ENCODE results near the gene DCAF7.
A peak's percentile ranks its signal among the peaks of the same experiment; 100 is the strongest.

The DCAF7 gene

DNA sequence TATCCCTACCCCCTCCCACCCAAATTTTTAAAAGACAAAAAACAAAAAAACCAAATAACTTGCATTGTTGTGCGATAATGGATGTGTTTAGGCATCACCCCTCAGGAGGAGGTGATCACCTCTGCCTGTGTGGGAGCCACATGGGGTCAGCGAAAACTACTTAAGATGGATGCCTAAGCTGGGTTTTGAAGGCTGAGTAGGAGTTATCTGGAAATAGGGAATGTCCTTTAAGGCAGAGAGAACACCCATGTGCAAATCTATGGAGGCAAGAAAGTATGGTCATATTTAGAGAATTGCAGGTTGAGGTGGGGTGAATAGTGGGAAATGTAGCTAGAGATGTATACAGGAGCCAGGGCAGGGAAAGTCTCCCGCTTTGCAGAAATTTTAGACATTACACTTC, 44.9 kb downstream of the DCAF7 start:
- no peak for DNase-seq

DNA sequence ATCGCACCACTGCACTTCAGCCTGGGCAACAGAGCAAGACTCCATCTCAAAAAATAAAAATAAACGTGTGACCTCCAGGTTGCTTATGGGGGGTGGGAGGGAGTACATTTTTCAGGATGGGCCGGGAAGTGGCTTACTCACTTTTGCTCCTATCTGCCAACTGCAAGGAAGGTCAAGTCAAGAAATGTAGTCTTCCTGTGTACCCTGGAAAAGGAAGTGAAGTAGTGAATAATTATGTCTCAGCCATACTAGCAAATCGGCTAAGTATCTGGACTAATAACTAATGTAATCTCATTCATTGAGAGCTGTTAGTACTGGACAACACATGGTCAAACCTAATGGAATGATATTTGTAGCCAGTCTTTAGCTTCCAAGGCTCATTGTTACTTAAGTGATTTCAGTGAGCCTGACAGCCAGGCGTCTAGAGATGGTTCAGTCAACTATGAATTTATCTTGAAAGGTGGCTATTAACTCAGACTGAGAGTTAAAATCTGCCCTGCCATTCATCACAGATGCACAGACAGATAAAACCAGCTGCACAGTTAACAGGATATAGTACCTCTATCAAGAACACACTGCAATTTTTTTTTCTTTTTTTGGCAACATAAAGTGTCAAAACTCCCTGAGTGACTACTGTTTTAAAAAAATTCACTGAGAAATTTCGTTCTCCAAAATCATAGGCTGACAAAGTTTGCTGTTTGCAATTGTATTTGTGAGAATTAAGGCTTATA, 46.7 kb downstream of the DCAF7 start:
- DNase-seq: peak; percentile 2

DNA sequence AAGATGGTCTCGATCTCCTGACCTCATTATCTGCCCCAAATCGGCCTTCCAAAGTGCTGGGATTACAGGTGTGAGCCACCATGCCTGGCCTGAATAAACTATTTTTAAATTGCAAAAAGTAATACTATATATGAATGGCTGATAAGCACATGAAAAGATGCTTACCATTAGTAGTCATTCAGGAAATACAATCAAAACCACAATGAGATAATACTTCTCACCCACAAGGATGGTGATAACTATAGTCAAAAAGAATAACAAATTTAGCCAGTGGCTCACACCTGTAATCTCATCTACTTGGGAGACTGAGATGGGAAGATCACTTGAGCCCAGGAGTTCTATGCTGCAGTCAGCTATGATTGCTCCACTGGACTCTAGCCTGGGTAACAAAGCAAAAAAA, 48.0 kb downstream of the DCAF7 start:
- DNase-seq: no peak

DNA sequence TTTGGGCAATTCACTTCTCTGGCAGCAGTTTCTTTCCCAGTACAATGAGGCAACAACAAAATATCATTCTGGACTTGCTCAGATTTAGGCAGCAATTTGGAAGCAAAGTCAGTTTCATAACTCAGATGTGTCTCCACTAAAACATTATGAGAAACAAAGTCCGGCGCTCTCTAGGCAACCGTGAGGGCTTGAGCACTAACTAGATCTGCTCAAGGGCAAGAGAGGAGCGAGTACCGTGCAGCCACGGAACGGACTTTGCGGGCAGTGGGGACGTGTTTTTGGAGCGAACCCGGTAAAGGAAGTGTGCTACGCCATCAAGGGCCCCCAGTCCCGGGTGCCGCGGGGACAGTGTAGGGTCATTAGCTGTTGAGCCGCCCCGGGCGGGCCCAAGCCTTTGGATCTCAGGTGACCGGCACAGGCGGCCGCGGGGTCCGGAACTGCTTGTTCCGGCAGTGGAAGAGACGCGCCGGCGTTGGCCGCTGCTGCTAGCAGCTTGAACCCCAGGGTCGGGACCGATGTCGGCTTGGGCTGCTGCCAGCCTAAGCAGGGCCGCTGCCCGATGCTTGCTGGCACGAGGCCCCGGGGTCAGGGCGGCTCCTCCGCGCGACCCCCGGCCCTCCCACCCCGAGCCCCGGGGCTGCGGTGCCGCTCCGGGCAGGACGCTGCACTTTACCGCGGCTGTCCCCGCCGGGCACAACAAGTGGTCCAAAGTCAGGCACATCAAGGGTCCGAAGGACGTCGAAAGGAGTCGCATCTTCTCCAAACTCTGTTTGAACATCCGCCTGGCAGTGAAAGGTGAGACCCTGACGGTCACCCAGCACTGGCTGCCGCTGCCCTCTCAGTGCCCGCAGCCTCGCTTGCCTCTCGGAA, 50.5 kb downstream of the DCAF7 start, which contains the start of gene TACO1:
Gene TACO1 (plus strand): TSS at position 327 of the 870 bp plus-strand sequence. CDS start 189 bp downstream, at position 516.
- peak; percentile 90 for DNase-seq

DNA sequence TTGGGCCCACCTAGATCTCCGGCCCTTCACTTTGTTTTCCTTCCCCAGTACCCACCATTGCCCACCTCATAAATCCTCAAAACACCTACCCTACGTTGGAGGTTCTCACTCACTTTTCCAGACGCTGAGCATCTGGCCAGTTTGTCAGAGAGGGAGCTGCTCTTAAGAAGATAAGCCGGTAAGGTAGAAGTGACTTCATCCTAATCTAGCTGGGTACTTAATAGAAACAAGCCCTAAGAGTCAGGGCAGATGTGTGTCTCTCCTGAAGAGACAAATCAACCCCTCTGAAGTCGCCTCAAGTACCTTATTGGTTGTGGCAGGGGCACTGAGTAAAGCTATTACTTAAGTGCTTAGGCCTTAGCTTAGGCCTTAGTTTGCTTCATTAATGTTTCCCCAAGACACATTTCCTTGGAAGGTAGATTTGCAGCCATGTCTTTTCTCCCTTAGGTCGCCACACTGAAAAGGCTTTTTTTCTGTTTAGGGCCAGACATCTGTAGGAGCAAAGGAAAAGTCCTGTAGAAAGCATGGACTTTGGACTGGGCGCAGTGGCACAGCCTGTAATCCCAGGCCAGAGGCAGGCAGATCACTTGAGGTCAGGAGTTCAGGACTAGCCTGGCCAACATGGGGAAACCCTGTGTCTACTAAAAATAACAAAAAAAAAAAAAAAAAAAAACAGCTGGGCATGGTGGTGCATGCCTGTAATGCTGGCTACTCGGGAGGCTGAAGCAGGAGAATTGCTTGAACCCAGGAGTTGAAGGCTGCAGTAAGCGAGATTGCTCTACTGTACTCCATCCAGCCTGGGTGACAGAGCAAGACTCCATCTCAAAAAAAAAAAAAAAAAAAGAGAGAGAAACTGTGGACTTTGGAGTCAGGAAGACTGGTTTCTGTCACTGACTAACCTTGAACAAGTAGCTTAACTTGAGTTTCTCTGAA, 51.4 kb downstream of the DCAF7 start:
- peak; percentile 36 for DNase-seq

DNA sequence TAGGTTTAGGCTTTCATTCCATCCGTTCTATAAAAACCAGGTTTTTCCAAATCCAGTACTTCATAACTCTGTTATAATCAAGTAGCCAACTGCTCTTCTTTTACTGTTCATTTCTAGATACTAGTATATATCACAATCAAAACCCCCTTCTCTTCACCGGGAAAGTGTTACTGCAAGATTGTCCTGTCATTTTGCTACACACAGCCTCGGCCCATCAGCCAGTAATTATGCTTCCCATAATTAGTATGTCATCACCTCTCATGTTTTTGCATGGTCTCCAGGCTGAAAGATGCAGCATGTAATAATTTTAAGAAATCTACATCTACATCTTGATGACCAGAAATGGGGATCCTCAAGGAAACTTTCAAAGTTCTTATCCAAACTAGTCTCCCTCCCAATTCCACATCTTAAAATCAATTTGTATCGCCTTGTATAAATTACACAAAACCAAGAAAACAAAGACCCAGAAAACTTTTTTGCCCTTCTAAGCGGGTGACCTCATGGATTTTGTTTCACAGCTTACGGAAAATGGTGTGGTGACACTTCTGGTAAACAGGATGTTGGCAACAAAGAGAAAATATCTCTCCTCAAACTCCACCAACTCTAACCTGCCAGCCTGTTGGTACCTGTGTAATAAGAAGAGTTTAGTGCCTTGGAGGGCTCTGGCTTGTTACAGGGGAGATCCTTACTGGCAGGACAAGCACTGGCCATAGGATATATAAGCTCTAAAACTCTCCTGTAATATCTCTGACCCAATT, 59.7 kb downstream of the DCAF7 start:
- no peak for DNase-seq

DNA sequence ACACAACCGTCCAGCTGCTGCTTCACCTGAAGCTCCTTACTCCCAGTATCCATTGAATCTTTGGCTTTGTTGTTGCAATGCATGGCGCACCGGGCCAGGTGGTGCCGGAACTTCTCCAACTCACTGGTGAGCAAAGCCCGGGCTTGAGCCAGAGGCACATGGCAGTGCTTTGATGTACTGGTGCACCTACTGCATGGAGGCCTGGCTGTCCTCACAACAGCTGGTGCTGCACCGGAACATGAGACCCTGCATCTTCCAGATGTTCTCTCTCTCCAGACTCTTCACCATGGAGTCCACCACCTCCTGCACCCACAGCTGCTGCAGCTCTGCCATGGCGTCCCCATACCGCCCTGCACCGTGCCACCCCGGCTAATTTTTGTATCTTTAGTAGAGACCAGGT, 60.6 kb downstream of the DCAF7 start:
- DNase-seq: no peak

DNA sequence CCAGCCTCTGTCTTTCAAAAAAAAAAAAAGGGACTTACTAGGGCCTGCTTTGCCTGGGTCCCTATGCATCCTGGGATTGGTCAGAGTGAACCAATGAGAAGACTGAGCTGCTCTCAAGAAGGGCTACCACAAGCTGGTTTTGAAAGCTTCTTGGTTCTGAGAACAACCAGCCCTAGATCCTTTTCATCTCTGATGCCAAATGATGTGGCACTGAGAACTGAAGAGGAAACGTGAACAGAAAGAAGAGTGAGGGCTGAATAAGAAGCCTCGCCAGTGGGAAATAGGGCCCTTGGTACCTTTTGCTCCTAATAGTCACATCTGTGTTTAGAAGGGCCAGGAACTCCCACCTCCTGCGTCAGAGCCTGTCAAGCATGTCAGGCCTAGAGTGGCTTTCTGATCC, 61.1 kb downstream of the DCAF7 start:
- no peak for DNase-seq

DNA sequence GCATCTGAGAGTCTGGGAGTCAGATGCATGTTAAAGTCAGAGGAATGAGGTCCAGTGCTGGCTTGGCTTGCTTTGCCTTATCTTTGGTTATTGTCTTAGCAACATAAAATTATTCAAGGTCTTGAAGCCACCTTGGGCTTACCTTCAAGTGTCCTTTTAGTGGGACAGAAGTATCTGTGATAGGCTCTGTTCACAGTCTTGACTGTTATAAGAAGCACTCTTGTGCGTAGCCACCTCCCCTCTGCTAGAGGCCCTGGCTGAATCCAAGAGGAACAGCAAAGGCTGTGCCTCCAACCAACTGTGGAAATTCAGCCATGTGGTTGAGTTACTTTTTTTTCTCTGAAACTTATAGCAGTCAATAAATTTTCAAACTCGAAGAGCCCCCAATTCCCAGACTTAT, 63.4 kb downstream of the DCAF7 start:
- DNase-seq: no peak

DNA sequence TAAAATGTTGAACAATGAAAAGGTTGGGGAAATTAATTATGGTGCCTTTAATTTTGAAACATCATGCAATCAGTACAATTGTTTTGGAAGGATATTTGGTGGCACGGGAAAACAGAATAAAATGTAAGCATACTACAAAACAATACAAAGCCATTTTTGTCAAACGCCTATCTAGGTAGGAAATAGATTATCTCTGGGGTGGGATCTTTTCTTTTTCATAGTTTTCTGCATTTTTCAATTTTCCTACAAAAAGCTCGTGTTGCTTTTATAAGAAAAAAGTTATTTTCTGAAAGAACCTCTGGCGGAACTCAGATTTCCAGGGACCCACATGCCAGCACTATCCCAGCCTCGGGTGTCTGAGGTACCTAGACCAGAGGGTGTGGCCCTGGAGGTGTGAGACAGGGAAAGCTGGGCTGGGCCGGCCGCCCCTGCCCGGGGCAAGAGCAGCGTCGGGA, 71.0 kb downstream of the DCAF7 start:
- DNase-seq: no peak

DNA sequence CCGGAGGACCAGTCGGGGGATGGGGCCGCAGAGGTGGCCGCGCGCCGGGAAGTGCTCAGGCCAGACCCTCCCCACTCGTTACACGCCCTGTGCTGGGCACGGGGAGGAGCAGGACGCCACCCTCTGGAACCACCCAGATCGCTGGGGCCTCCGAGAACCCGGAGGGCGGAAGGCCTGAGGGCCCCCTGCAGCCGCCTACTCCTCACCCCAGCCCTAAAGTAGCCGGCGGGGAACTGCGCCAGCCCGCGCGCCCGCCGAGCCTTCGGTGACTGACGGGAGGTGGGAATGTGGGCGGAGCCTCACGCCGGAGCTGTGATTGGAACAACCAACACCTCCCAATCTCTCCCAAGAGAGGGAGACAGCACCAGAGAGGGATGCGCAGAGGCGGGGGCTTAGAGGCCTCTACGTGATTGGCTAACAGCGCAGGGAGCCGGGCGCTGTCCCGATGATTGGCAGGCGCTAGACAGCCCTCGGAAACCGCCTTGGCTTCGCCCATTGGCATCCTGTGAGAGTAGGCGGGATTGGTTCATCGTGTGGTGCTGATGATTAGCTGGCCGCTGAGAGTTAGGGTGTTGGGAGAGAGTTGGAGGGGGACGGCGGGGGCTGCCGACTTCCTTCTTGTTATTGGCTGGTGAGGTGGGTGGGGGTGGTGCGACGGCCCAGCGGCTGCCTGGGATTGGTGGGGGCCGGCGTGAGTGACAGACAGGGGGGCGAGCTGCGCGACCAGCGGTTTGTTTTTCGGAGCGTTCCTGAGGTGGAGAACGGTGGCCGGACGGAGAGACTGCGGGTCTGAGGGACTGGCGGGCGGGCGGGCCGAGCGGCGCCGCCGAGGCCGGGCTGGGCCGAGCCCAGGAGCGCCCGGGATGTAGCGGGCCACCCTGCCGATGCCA, 71.7 kb downstream of the DCAF7 start, which contains the start of gene MAP3K3:
Gene MAP3K3 (plus strand): TSS at position 734 of the 890 bp plus-strand sequence. CDS start 343 bp downstream, outside the sequence.
- peak; percentile 99 for DNase-seq

DNA sequence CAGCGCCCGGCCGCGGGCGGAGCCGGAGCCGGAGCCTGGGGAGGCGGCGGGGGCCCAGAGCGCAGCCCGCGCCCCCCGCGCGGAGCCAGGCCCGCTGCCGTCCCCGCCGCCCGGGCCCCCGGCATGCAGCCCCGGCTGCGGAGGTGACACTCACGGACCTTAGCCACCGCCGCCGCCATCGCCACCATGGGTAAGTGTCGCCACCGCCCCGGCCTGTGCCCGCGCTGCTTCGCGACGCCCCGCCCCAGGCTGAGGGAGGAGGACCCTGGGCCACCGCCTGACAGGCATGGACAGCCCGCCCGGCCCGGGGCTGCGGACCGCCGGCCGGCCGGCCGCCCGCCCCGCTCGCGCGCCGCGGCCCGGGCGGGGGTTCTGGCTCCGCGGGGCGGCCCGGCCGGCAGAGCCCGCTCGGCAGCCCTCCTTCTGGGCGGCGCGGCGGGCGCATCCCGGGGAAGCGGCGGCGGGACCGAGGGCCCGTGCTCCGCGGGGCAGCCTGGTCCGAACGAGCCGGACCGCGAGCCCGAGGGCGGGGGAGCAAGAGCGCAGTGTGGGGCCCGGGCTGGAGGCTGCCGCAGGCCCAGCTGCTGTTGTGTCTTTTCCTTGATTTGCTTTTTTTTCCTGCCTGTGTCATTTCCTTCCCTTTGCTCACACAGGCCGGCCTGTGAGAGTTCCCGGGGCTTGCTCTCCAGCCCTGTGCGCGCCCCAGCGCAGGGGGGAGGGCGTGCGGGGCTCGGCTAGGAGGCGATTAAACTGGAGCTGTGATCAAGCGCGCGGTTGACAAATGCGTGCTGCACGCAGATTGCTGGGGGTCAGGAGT, 72.5 kb downstream of the DCAF7 start:
- DNase-seq: peak; percentile 77

DNA sequence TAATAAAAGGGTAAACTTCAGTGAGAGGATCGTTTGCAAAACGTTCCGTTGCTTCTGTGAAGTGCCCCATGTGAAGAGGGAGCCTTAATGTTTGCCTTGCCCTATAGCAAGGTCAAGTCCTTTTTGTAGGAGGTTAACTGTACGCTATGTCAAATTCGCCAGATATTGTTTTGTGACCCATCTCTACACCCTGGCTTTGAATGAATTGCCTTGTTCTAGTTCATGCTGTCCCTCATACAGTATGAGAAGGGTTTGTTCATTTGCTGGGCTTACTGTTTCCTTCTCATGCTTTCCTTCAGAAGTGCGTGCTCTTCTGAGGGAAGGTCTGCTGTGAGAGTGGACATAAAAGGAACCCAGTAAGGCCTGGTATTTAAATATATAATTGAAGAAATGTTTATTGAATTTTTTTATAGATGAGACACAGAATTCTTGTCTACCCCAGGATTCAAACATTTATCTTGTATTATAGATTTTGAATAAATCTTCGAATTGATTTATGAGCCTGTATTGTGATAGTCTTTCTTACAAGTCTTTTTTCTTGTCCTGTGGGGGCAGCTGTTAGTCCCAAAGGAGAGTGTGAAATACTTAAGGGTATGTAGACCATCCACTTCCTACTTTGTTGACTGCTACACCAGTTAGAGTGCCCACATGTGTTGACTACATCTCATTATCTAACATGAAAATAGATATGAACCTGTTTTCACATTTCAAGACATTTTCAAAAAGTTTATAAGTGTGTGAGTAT, 73.7 kb downstream of the DCAF7 start:
- no peak for DNase-seq

DNA sequence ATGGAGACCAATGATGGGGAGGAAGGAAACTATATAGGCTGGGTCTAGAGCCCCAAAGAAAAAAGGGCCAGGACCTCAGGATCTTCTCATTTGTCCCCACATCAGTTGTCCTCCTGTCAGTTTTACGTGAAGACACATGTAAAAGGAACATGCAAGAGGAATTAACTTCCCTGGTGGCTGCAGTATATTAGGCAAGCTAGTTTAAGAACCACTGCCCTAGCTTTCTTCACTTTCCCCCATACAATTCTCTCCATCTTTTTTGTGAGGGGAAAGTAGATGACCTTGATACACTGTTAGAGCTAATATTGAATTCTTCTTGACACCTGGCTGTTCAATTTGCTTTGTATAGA, 74.2 kb downstream of the DCAF7 start:
- DNase-seq: no peak

DNA sequence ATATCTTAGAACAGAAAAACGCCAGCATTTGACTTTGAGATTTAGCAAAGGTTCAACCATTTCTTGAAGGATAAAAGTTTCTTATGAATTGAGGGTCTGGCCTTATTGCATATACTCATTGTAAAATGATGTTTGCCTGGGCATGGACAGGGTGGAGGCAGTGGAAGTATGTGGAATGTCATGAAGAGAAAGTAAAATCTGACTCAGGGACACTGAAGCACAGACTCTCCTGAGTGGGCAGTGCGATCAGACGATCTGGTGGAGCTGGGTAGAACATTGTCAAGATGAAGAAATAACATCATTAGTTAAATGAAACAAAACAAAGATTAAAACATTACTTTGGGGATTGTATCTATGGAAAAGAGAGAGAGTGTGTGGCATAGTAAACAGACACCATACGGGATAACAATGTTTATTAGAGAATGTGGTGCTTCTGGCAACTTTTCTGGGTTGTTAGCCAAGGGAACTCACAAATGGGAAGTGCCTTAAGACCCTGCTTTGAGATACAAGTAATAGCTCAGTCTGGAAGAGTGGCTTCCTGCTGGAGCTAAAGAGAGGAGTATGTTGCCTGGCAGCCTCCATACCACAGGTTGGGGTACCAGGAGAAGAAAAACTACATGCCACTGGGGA, 76.4 kb downstream of the DCAF7 start:
- no peak for DNase-seq

DNA sequence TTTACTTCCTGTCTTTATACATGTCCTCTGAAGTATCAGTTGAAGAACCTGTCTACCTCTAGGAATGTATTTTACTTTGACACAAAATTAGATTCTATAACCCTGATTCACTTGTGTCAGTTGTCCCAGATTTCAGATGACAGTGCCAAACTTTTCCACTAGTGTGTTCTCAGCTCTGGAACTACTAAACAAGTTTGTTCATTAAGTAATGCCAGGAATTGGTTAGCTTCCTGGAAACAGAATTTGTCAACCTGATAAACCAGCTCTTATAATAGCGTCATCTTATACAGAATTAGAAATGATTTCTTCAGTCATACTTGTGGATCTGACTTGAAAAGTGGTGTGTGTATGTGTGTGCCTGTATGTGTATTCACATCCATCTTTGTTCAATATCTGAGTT, 79.3 kb downstream of the DCAF7 start:
- no peak for DNase-seq

DNA sequence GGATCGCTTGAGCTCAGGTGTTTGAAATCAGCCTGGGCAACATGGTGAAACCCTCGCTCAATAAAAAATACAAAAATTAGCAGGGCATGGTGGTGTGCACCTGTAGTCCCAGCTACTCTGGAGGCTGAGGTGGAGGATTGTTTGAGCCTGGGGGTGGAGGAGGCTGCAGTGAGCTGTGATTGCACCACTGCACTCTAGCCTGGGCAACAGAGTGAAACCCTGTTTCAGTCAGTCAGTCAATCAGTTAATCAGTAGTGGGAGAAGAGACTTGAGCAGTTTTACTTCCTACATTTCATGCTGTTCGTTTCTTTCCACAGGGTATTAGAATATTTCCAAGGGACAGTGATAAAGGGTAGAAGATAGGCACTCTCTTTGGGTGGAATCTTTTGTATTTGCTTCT, 80.8 kb downstream of the DCAF7 start:
- DNase-seq: no peak

DNA sequence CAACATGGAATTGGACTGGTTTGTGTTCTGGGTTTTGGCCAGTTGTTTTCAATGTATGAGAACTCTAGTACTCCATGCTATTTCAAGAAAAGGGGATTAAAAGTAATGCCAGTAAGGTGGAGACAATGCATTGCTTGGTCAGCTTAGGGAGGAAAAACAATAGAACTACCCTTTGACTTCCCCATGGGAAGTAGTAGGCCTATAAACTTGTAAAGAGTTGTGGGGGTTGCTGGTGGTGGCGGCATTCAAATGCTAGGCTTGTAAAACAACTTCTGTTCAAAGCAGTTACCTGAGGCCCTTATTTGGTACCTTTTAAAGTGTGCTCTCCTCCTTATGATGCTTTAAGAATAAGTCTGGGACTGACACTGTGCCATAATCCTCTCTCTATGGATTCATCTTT, 81.3 kb downstream of the DCAF7 start:
- DNase-seq: no peak

DNA sequence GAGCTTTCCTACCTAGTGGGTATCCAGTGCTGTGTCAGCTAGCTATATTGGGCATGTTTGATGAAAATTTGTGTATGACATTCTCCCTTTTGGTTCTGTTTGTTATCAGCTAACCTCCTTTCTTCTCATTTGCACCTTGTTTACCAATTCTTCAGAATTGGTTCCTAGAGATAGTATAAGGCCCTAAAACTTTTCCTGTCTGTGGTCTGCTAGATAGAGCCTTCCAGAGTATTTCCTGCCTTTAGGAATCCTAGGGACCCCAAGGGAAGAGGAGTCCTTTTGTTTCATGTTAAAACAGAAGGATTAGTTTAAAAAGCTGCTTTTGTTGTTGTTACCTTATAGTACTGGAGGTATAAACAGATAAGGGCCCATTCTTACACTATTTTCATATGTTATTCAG, 83.5 kb downstream of the DCAF7 start:
- no peak for DNase-seq
